Measurements from ENCODE around the gene SRRT. TPM values are rescaled to one million over a fixed set of nuclear protein-coding genes. Genes with fewer than 3 reads are reported as not detected.

SRRT gene
- total RNA-seq, 6 experiments from 2014 or later, result 22.4 to 65.7 (median 49.1) TPM

- 93% methylated on average over 7 of the region's 44 CpGs for WGBS (ENCODE audit: insufficient coverage, low coverage, low lambda C conversion rate, missing lambda C conversion rate)
- intact Hi-C loops (cut with DNase I), result loop anchor here (5.0 kb wide), 1 partner anchor 170 kb away; no protein-coding TSS in a partner anchor
- H3K27me3 ChIP-seq, result no peaks in the 10 kb centered on the region
- H3K27ac ChIP-seq, result no peak overlapping the region
- peaks cover 0 to 11% (median 2%) of the 10 kb centered on the region in 4 donors for H3K36me3 ChIP-seq
- ATAC-seq, result no peak
- H3K9me3 ChIP-seq, result no peaks in the 10 kb centered on the region
- H3K4me3 ChIP-seq, result no peak overlapping the region
- no peak for TF ChIP-seq POLR2A (IDR thresholded peaks at IDR 0.05)
- TF ChIP-seq, protein P1, sequence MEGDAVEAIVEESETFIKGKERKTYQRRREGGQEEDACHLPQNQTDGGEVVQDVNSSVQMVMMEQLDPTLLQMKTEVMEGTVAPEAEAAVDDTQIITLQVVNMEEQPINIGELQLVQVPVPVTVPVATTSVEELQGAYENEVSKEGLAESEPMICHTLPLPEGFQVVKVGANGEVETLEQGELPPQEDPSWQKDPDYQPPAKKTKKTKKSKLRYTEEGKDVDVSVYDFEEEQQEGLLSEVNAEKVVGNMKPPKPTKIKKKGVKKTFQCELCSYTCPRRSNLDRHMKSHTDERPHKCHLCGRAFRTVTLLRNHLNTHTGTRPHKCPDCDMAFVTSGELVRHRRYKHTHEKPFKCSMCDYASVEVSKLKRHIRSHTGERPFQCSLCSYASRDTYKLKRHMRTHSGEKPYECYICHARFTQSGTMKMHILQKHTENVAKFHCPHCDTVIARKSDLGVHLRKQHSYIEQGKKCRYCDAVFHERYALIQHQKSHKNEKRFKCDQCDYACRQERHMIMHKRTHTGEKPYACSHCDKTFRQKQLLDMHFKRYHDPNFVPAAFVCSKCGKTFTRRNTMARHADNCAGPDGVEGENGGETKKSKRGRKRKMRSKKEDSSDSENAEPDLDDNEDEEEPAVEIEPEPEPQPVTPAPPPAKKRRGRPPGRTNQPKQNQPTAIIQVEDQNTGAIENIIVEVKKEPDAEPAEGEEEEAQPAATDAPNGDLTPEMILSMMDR (IDR thresholded peaks at IDR 0.05), result no peak
- DNase-seq, result no peak
- peaks cover 0 to 25% (median 10%) of the 10 kb centered on the region in 4 donors for H3K4me1 ChIP-seq
Observed at GRCh38 chr7:100892364-100893317, 17.7 kb downstream of the SRRT start.

DNA sequence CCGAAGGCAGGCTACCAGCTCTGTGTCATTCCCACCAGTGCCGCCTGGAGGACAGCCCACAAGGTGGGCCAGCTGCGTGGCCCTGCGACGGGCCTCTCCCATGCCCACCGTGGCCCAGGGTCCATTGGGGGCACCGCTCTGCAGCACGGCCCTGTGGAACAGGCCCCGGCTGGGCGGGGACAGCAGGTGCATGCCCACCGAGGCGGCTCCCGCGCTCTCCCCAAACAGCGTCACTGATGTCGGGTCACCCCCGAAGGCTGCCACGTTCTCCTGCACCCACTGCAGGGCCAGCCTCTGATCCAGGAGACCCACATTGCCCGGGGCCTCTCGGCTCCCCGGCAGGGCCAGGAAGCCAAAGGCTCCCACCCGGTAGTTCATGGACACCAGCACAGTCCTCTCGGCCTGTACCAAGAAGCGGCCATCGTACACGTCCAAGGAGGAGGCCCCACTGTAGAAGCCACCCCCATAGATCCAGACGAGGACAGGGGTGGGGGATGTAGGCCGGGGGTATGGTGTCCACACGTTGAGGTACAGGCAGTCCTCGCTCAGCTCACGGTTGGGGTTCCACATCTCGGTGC is 18.5 kb downstream of the SRRT start:
- ATAC-seq (no peak), DNase-seq (no peak)
- intact Hi-C loops (cut with DNase I), result loop anchor here (5.0 kb wide), 1 partner anchor 169 kb away; no protein-coding TSS in a partner anchor
- WGBS (ENCODE audit: insufficient coverage, low coverage, low lambda C conversion rate, missing lambda C conversion rate), result 10% methylated on average over 2 of the region's 32 CpGs
- Histone ChIP-seq H3K9me3 (no peaks in the 10 kb centered on the region), H3K27ac (no peak overlapping the region), H3K27me3 (no peaks in the 10 kb centered on the region), H3K36me3 (peaks cover 0 to 4% (median under 1%) of the 10 kb centered on the region in 4 donors), H3K4me3 (no peak overlapping the region), H3K4me1 (peaks cover 0 to 20% (median 6%) of the 10 kb centered on the region in 4 donors)
- TF ChIP-seq, protein P1 (IDR thresholded peaks at IDR 0.05), result no peak
- TF ChIP-seq POLR2A (IDR thresholded peaks at IDR 0.05), result no peak

DNA sequence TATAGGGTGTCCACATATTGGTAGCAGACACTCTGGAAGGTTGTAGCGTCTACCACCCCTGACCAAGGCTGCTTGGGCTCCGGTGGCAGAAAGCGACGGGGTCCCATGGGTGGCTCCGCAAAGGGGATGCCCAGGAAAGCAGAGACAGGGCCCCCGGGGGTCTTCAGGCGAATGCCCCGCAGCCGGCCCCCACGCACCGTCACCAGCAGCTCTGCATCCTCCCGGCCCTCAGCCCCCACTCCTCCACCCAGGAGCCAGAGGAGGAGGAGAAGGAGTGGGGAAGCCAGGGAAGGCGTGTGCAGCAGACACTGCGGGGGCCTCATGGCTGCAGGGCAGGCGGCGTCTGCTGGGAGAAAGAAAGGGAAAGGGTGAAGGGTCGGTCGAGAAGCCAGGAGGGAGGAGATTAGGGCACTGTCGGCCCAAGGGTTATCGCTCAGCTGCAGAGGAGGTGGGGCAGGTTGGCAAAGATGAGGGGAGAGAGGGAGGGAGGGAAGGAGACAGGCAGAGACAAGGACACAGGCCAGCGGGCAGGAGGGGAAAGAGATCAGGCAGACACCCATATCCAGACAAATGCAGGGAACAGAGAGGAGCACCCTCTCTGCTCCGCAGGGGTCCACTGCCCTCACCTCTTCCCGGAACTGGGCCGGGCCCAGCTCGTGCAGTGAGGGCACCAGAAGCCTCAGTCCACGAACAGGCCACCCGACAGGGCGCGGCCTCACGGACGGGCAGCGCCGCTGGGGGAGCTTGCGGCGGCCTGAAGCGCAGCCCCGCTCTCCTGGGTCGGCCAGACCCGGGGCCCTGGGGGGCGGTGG is 19.2 kb downstream of the SRRT start:
- ATAC-seq, result no peak

More for the DNA sequence above, 19.2 kb downstream of the SRRT start:
- intact Hi-C loops (cut with DNase I), result loop anchor here (5.0 kb wide), 1 partner anchor 168 kb away; no protein-coding TSS in a partner anchor
- H3K4me1 ChIP-seq, result peaks cover 0 to 13% (median 4%) of the 10 kb centered on the region in 4 donors
- no peaks in the 10 kb centered on the region for H3K27me3 ChIP-seq
- no peak for DNase-seq
- no peaks in the 10 kb centered on the region for H3K36me3 ChIP-seq
- no peak overlapping the region for H3K27ac ChIP-seq
- 51% methylated on average over 18 of the region's 40 CpGs for WGBS (ENCODE audit: insufficient coverage, low coverage, low lambda C conversion rate, missing lambda C conversion rate)
- no peaks in the 10 kb centered on the region for H3K9me3 ChIP-seq
- H3K4me3 ChIP-seq, result peak overlapping the region in 1 of 3 donors; percentile 43
- TF ChIP-seq, protein P1 (IDR thresholded peaks at IDR 0.05), result no peak
- TF ChIP-seq POLR2A (IDR thresholded peaks at IDR 0.05), result no peak
